ENCODE data around the gene CACNA1B. TPM values are rescaled to one million over a fixed set of nuclear protein-coding genes. Genes with fewer than 3 reads are reported as not detected.

CACNA1B gene
- total RNA-seq, 1 experiment from 2014 or later = 0.34 TPM

DNA sequence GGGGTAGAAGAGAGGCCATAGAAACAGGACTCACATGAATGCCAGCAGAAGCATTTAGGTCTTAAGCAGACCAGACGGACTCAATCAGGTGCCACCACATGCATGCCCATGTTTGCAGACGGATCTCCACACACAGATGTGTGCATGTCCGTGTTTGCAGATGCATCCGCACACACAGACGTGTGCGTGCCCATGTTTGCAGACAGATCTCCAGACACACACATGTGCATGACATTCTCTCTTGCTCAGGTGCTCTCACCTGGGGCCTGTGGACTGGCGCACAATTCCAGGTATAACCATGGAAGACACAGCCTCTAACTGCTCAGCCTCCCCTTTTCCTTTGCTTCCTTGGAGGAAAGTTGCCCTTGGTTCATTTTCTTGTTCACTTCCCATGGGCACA is 148.3 kb downstream of the CACNA1B start:
- POLR2A ChIA-PET (ENCODE audit: low non-redundant PET) = no interaction called here
- peaks cover 56% of the 10 kb centered on the region for H3K27me3 ChIP-seq (replicated peaks; ENCODE audit: insufficient read depth, low read depth, low read length, poor library complexity)
- no peak for DNase-seq (ENCODE audit: low spot score)
- H3K36me3 ChIP-seq (ENCODE audit: insufficient read depth, low read length, poor library complexity, severe bottlenecking) = no peaks in the 10 kb centered on the region
- CTCF ChIA-PET = no interaction called here
- H3K4me3 ChIP-seq (ENCODE audit: low read depth, low read length, poor library complexity, severe bottlenecking) = no peak overlapping the region
- H3K27ac ChIP-seq (ENCODE audit: low read depth, low read length, poor library complexity, severe bottlenecking) = no peak overlapping the region
- TF ChIP-seq EZH2 (IDR thresholded peaks at IDR 0.05; ENCODE audit: borderline replicate concordance, low read depth, low read length, poor library complexity, severe bottlenecking) (no peak), CTCF (conservative IDR thresholded peaks at IDR 0.05; ENCODE audit: low read depth, low read length) (no peak)
- BruUV-seq (replicated peaks) = no TSS peak
- H3K9me3 ChIP-seq (ENCODE audit: low read depth, low read length, poor library complexity, severe bottlenecking) = no peaks in the 10 kb centered on the region
- H3K4me1 ChIP-seq (ENCODE audit: insufficient read depth, low read length, poor library complexity, severe bottlenecking) = no peaks in the 10 kb centered on the region
- intact Hi-C loops (cut with micrococcal nuclease; ENCODE audit: unreplicated experiment) = no loop called here

DNA sequence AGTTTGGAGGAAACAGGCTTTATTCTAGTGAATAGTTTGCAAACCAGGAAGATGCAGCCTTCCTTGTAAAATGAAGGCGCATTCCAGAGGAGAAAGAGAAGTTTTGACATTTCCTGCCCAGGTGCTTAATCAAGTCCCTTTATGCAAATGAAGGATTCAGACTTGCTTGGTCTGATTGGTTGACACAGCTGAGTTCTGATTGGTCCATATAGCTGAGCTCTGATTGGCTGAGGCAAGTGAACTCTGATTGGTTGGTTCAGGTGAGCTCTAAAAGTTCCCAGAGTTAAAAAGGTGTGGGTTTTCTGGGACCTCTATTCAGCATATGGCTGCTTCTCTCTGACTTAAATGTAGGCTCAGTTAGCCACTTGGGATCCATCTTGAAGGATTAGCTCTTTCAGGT is 151.0 kb downstream of the CACNA1B start:
- H3K27ac ChIP-seq (ENCODE audit: low read depth, low read length, poor library complexity, severe bottlenecking) = no peak overlapping the region
- POLR2A ChIA-PET (ENCODE audit: low non-redundant PET) = no interaction called here

GRCh38 chr9:138031186-138031585 is 153.6 kb downstream of the CACNA1B start:
- CTCF ChIA-PET = no interaction called here
- POLR2A ChIA-PET (ENCODE audit: low non-redundant PET) = no interaction called here

More for the DNA sequence above, 151.0 kb downstream of the CACNA1B start:
- DNase-seq (ENCODE audit: low spot score) = no peak
- intact Hi-C loops (cut with micrococcal nuclease; ENCODE audit: unreplicated experiment) = no loop called here
- CTCF ChIA-PET = no interaction called here
- Histone ChIP-seq H3K4me3 (ENCODE audit: low read depth, low read length, poor library complexity, severe bottlenecking) (no peak overlapping the region), H3K4me1 (ENCODE audit: insufficient read depth, low read length, poor library complexity, severe bottlenecking) (no peaks in the 10 kb centered on the region), H3K9me3 (ENCODE audit: low read depth, low read length, poor library complexity, severe bottlenecking) (no peaks in the 10 kb centered on the region), H3K36me3 (ENCODE audit: insufficient read depth, low read length, poor library complexity, severe bottlenecking) (no peaks in the 10 kb centered on the region), H3K27me3 (replicated peaks; ENCODE audit: insufficient read depth, low read depth, low read length, poor library complexity) (peaks cover 62% of the 10 kb centered on the region)
- no TSS peak for BruUV-seq (replicated peaks)
- TF ChIP-seq CTCF (conservative IDR thresholded peaks at IDR 0.05; ENCODE audit: low read depth, low read length) (no peak), EZH2 (IDR thresholded peaks at IDR 0.05; ENCODE audit: borderline replicate concordance, low read depth, low read length, poor library complexity, severe bottlenecking) (no peak)

More at GRCh38 chr9:138031186-138031585, 153.6 kb downstream of the CACNA1B start:
- no peaks in the 10 kb centered on the region for H3K9me3 ChIP-seq (ENCODE audit: low read depth, low read length, poor library complexity, severe bottlenecking)
- DNase-seq (ENCODE audit: low spot score) = no peak
- H3K36me3 ChIP-seq (ENCODE audit: insufficient read depth, low read length, poor library complexity, severe bottlenecking) = no peaks in the 10 kb centered on the region
- peaks cover 41% of the 10 kb centered on the region for H3K27me3 ChIP-seq (replicated peaks; ENCODE audit: insufficient read depth, low read depth, low read length, poor library complexity)
- H3K4me3 ChIP-seq (ENCODE audit: low read depth, low read length, poor library complexity, severe bottlenecking) = no peak overlapping the region
- no TSS peak for BruUV-seq (replicated peaks)
- H3K27ac ChIP-seq (ENCODE audit: low read depth, low read length, poor library complexity, severe bottlenecking) = no peak overlapping the region
- no peaks in the 10 kb centered on the region for H3K4me1 ChIP-seq (ENCODE audit: insufficient read depth, low read length, poor library complexity, severe bottlenecking)
- TF ChIP-seq CTCF (conservative IDR thresholded peaks at IDR 0.05; ENCODE audit: low read depth, low read length) (no peak), EZH2 (IDR thresholded peaks at IDR 0.05; ENCODE audit: borderline replicate concordance, low read depth, low read length, poor library complexity, severe bottlenecking) (no peak)
- intact Hi-C loops (cut with micrococcal nuclease; ENCODE audit: unreplicated experiment) = no loop called here
